G401 (cell line): Measurements from ENCODE around the gene UBTF. TPM values are rescaled to one million over a fixed set of nuclear protein-coding genes. Genes with fewer than 3 reads are reported as not detected.
"Not testable (repeated sequence)": the region's sequence is repeated elsewhere in the genome, so short reads cannot be mapped to it uniquely, and the experiment has no call there.

Experiments
- DNase-seq: peaks from one replicate; pipeline ENCODE4 v3.0.0-alpha.2; 2015; ENCODE audit warnings: low spot score
- in situ Hi-C: cut with HindIII; loops from 2 replicates; pipeline ENCODE4 v1.10.0; 2016; ENCODE audit warnings: low sequenced_read_pairs, mixed read lengths
- total RNA-seq: library from RNA; depleted of rRNA; stranded (reverse); fragments of >200 nt; shearing (Covaris generic); gene quantifications from 2 replicates; pipeline ENCODE4 v1.2.3, GENCODE V29; 2014

Gene UBTF
- total RNA-seq, 1 experiment from 2014 or later = 110 TPM

DNA sequence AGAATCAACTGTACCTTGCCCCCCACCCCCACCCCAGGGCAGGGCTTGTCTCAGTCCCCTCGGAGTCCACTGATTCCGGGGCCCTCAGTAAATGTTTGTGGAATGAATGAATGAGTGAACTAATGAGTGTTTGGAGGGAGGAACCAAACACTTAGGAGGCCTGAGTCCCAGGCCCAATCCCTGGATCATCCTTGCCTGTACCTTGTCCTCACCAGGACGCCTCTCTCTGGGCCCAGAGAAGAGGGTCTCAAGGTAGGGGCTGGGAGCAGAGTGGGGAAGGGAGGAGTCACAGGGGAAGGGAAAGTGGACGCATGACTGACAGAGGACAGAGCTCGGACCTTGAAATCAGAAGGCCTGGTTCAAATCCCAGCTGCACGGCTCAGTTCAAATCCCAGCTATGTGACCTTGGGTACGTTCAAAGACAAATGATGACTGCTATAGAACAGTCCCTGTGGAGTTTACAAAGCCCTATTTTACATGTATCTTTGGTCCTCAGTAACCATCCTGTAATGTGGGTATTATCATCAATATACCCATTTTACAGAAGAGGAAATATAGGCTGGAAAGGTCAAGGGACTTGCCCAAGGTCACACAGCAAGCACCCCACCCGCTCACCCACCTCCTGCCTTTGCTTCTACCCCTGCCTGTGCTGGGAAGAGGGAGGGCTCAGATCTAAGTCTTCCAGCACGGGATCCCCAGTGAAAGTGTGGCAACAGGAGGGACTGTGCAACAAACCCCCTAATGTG is 30.2 kb upstream of the UBTF start:
- in situ Hi-C loops = loop anchor here (10.0 kb wide), 1 partner anchor 75 kb away; the partner anchor contains the start of gene SLC25A39
- DNase-seq = no peak

DNA sequence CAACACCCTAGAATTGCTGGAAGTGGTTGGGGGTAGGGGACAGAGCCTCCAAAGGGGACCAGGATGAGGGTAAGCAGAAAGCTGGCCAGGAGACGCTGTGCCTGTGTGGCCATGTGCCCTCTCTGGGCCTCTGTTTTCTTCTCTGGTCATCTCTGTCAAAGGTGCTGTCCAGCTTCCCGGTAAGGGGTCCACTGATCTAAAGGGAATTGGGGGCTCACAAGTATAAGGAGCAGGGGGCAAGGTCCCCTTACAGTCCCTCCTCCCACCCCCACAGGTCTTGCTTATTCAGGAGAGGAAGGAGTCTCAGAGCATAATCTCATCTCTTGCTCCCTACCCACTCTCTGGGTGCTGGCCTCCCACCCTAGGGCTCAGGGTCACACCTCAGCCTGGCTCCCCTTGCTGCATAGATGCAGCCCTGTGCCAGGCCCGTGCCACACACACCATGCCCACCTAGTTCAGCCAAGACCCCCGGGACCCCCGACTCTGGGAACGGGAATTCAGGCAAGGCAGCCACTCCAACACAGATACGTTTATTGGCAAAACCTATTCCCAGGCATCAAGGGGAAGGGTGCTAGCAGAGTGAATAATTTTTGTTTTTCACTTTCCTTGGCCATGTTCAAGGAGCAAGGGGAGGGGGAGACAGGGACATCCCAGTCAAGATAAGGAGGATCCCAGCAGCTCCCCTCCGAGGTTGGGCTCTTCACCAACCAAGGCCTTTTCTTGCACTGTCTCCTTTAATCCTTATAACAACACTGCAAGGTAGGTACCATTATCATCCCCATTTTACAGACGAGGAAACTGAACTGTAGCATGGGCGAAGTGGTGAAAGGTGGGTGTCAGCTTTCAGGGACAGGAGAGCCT is 28.6 kb upstream of the UBTF start:
- no peak for DNase-seq
- in situ Hi-C loops = no loop called here

GRCh38 chr17:44247440-44247841 is 28.0 kb upstream of the UBTF start:
- in situ Hi-C loops = no loop called here
- DNase-seq = no peak

DNA sequence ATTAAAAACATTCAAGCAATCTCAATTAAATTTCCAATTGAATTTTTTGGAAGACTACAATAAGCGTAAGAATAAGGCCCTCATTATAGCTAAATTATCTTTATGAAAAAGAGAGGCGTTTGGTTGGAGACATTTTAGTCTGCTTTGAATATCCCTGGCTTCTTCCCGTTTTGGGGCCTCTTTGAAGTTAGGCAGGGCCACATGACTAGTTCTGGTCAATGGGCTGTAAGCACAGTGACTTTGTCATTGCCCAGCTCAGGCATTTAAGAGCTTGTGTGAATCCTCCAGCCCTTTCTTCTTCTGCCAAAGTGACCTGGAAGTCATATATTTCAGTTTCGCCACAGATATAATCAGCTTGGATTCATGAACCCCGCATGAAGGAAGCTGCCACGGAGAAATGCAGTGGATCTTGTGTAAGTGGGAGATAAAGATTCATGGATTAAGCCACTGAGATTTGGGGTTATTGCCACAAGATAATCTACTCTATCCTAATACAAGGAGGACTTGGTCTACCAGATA is 21.7 kb upstream of the UBTF start:
- in situ Hi-C loops = no loop called here
- DNase-seq = no peak

- not testable (repeated sequence) for DNase-seq
Observed at GRCh38 chr17:44237886-44238285, 18.4 kb upstream of the UBTF start.

DNA sequence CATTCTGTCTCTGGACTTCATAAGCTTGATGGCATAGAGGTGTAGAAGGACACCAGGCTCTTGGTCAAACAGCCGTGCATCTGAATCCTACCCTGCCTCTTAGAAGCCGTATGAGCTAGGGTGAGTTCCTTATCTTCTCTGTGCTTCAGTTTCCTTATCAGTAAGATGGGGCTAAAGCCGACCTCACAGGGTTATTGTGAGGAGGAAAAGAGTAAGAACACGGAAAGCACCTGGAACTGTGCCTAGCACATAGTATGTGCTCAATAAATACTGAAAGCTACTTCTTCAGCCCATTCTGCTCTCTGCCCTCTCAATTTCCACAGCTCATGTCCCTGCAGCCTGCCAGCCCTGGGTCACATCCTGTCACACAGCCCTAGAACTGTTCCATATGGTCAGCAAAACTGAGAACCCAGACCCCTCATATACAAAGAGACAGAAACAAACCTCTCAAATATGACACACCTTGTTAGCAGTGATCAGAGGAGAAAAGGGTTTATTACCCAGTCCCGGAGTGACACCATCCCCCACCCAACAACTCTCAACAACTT is 17.0 kb upstream of the UBTF start:
- in situ Hi-C loops = no loop called here

More at GRCh38 chr17:44237886-44238285, 18.4 kb upstream of the UBTF start:
- in situ Hi-C loops = not testable (repeated sequence)

DNA sequence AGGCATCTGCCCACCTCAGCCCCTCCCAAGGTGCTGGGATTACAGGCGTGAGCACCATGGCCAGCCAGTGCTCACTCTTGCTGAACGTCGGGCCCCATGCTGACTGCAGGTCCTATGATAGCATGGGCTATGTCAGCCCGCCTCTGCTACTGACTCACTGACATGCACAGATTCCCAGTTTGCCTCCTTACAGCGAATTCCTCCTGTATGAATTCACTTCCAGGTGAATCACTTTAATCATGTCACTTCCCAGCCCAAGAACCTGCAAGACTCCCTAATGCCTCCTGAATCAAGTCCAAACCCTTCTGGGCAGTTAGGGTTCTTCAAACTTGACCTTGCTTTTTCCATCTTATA is 16.1 kb upstream of the UBTF start:
- DNase-seq = peak; percentile 25
- in situ Hi-C loops = no loop called here

More for the DNA sequence above, 17.0 kb upstream of the UBTF start:
- DNase-seq = no peak

DNA sequence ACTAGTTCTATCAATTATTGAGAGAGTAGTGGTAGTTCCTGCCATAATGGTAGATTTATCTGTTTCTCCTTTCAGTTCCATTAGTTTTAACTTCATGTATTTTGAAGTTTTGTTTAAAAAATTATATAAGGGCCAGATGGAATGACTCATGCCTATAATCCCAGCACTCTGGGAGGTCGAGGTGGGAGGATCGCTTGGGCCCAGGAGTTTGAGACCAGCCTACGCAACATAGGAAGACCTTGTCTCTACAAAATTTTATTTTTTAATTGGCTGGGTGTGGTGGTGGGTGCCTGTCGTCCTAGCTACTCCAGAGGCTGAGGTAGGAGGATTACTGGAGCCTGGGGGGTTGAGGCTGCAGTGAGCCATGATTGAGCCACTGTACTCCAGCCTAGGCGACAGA is 14.1 kb upstream of the UBTF start:
- no peak for DNase-seq
- in situ Hi-C loops = no loop called here

DNA sequence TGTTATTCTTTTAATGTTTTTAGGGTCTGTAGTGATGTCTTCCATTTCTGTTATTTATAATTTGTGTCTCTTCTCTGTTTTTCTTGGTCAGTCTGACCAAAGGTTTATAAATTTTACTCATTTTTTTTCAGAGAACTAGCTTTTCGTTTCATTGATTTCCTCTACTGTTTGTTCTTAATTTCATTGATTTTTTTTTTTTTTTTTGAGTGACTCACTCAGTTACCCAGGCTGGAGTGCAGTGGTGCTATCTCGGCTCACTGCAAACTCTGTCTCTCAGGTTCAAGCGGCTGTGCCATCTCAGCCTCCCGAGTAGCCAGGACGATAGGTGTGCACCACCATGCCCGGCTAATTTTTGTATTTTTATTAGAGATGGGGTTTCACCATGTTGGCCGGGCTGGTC is 12.6 kb upstream of the UBTF start:
- DNase-seq = no peak
- in situ Hi-C loops = no loop called here

- in situ Hi-C loops = no loop called here
- no peak for DNase-seq
Observed at GRCh38 chr17:44230140-44230539, 10.7 kb upstream of the UBTF start.

- in situ Hi-C loops = no loop called here
- no peak for DNase-seq
Observed at GRCh38 chr17:44229090-44229489, 9.6 kb upstream of the UBTF start.

DNA sequence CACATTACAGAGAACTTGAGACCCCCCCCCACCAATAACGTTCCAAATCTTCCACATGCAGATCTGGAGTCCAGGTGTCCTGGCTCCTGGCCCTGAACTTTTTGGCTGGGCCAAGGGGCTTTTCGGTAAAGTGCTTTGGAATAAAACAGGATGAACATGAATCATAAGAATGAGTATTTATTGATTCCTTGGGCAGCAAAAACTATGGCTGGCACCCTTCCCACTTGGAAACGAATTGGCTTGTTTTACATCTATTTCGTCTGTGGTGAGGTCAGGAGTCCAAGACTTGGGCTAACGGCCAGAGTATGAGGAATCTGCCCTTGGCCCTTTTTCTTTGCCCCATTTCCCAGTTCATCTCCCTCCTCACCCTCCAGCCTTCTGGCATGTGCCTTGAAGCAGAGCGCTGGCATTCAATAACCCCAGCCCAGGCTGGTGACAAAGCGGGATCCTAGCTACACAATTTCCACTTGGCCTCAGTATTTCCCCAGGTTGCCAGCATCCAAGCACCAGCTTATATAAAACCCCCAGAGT is 4.1 kb upstream of the UBTF start:
- in situ Hi-C loops = no loop called here

GRCh38 chr17:44222112-44222869 is 2.8 kb upstream of the UBTF start:
- in situ Hi-C loops = no loop called here
- peak; percentile 93 for DNase-seq

More for the DNA sequence above, 4.1 kb upstream of the UBTF start:
- DNase-seq = peak; percentile 77

DNA sequence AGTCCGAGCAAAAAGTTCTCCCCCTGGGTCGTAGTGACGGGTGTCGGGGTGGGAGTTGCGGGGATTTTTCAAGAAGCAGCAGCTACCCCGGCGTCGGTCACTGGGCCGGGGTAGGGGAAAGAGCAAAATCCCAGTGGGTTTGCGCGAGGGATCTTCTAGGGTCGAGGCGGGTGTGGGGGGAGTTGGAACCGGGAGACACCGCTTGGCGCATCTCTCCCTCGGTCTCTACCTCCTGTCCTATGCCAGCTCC is 2.3 kb upstream of the UBTF start:
- in situ Hi-C loops = no loop called here
- DNase-seq = no peak

DNA sequence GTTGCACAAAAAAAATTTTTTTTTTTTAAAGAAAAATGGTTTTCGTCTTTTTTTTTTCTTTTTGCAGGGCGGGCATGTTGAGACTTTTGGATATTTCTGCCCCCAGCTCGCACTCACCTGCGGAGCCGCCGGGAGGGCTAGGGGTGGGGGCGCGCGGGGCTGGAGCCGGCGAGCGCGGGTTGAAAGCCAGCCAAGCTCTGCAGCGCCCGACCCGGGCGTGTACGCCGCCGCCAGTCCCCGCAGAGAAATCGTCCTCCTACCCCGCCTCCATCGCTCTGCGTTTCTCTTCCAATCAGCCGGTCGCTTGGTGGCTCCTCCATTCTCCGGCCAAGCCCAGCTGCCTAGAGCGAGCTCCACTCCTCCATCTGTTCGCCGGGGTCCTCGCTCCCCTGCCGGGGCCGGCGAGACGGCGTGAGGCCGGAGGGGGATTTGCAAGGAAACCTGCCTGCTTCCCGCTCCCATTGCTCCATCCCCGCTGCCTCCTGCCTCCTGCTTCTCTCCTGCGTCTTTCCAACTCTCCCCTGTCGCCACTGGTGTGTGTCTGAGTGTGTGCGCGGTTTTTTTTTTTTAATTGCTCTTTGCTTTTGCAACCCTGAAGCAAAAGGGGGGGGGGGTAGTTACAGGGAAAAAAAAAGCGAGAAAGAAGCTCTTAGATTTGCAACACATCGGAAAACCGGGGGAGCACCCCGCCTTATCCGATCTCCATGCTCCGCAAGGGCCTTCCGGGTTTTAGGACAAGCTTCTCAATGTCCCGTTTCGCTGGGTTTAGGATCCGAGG is 1.8 kb upstream of the UBTF start:
- DNase-seq = peak; percentile 87

GRCh38 chr17:44220213-44221083 is 973 bp upstream of the UBTF start:
- in situ Hi-C loops = no loop called here
- DNase-seq = peak; percentile 57

More for the DNA sequence above, 1.8 kb upstream of the UBTF start:
- in situ Hi-C loops = no loop called here

DNA sequence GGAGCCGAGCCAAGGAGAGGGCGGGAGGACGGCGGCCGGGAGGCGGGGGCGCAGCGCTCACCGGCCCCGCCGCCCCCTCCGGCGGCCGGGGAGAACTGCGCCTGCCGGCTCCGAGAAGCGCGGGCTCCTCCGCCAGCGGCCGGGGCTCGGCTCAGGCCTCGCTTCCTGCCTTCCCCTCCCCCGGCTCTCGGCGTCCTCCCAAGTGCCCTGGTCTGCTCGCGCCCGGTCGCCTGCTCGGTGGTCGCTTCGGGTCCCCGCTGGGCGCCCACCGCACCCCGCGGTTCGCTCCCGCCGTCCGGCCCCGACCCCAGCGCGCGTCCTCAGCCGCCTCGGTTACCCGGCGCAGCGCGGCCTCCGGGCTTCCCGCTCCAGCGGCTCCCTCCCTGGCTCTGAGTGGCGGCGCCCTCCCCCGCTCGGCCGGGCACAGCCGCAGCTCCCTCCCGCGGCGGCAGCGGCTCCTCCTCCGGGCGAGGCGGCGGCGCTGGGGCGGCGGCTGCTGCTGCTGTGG is 313 bp downstream of the UBTF start:
- peak; percentile 48 for DNase-seq
- in situ Hi-C loops = no loop called here
